ENCODE results near the gene SIM2.

DNA sequence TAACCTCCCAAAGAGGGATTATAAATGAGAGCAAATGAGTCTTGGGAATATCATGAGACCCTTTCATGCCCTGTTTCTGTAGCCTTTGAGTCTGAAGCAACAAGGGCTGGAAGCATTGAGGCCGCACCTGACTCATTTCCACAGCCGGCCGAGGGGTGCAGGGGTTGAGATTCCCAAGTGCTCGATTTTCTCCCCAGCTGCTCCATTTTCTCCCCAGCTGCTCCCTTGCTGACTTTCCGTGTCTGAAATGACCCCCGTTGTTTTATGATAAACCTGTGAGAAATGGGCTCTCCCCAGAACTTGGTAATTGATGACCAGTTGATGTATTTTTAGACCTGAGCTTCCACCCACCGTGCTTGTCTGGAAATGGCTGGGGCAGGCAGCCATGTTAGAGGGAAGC lies 22.9 kb downstream of the SIM2 start:
- TF ChIP-seq, protein P1, sequence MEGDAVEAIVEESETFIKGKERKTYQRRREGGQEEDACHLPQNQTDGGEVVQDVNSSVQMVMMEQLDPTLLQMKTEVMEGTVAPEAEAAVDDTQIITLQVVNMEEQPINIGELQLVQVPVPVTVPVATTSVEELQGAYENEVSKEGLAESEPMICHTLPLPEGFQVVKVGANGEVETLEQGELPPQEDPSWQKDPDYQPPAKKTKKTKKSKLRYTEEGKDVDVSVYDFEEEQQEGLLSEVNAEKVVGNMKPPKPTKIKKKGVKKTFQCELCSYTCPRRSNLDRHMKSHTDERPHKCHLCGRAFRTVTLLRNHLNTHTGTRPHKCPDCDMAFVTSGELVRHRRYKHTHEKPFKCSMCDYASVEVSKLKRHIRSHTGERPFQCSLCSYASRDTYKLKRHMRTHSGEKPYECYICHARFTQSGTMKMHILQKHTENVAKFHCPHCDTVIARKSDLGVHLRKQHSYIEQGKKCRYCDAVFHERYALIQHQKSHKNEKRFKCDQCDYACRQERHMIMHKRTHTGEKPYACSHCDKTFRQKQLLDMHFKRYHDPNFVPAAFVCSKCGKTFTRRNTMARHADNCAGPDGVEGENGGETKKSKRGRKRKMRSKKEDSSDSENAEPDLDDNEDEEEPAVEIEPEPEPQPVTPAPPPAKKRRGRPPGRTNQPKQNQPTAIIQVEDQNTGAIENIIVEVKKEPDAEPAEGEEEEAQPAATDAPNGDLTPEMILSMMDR (IDR thresholded peaks at IDR 0.05; ENCODE audit: borderline replicate concordance, extremely low read depth, low read length, poor library complexity, severe bottlenecking), result no peak
- no peak for TF ChIP-seq EZH2 (IDR thresholded peaks at IDR 0.05; ENCODE audit: borderline replicate concordance, low read depth, low read length, severe bottlenecking)

All from DND-41 (cell line).